K562 (cell line): ENCODE data around the gene SLAMF9. TPM values are rescaled to one million over a fixed set of nuclear protein-coding genes. Genes with fewer than 3 reads are reported as not detected.

Source experiments
- BMI1 ChIP-seq: fragments of 150-350 bp; IDR thresholded peaks from 2 replicates; pipeline ENCODE4 v1.6.1; 2014; ENCODE audit warnings: low read length
- COPS2 ChIP-seq: fragments of 450-650 bp; conservative IDR thresholded peaks from 2 replicates; pipeline ENCODE4 v1.6.1; 2016; ENCODE audit warnings: mild to moderate bottlenecking, moderate library complexity
- ETV5 ChIP-seq: sonication (generic); formaldehyde crosslinking; IDR thresholded peaks from 2 replicates; pipeline ENCODE4 v1.4.0; 2020; ENCODE audit warnings: low read depth, mild to moderate bottlenecking, missing genetic modification reagents
- HNRNPLL ChIP-seq: fragments of 200-400 bp; formaldehyde crosslinking; IDR thresholded peaks from 2 replicates; pipeline ENCODE4 v1.6.1; 2017; ENCODE audit warnings: low read length, low read depth, mild to moderate bottlenecking; ENCODE audit not compliant: poor library complexity, severe bottlenecking
- IRF2 ChIP-seq: sonication (generic); formaldehyde crosslinking; IDR thresholded peaks from 2 replicates; pipeline ENCODE4 v1.8.1; 2022; ENCODE audit warnings: mild to moderate bottlenecking, missing genetic modification reagents
- MEF2D ChIP-seq: conservative IDR thresholded peaks from 2 replicates; pipeline ENCODE4 v1.6.1; 2016; ENCODE audit warnings: low read depth, missing genetic modification characterization, missing compliant biosample characterization
- MTF1 ChIP-seq: fragments of 250-450 bp; sonication (Bioruptor Pico); IDR thresholded peaks from 2 replicates; pipeline ENCODE4 v1.9.0; 2021; ENCODE audit warnings: moderate library complexity, mild to moderate bottlenecking, inconsistent platforms, borderline replicate concordance
- NRF1 ChIP-seq, 2 experiments: fragments of 450-650 bp; IDR thresholded peaks in 1 of 2; conservative IDR thresholded peaks in 1 of 2; 2 replicates each; pipeline ENCODE4 v1.6.1; 2014; ENCODE audit warnings: mild to moderate bottlenecking in 2 of 2
- POLR2H ChIP-seq: IDR thresholded peaks from 2 replicates; pipeline ENCODE4 v1.6.1; 2016; ENCODE audit warnings: missing genetic modification characterization, low read depth, mild to moderate bottlenecking, control low read depth, missing compliant biosample characterization, moderate library complexity
- SMAD1 ChIP-seq: fragments of 150-350 bp; IDR thresholded peaks from 2 replicates; pipeline ENCODE4 v1.6.1; 2014; ENCODE audit warnings: low read length, low read depth; ENCODE audit not compliant: partially characterized antibody
- SMARCA5 ChIP-seq: fragments of 450-650 bp; IDR thresholded peaks from 2 replicates; pipeline ENCODE4 v1.6.1; 2016
- TCF7 ChIP-seq: sonication (generic); IDR thresholded peaks from 2 replicates; pipeline ENCODE4 v1.6.1; 2016; ENCODE audit warnings: antibody characterized with exemption, borderline replicate concordance
- ZC3H4 ChIP-seq: sonication (generic); formaldehyde crosslinking; IDR thresholded peaks from 2 replicates; pipeline ENCODE4 v1.9.0; 2021; ENCODE audit warnings: missing genetic modification reagents, borderline replicate concordance
- polyA plus RNA-seq, 8 experiments: library from polyadenylated mRNA; depleted of rRNA in 4 of 8; stranded (reverse) in 5 of 8; unstranded in 3 of 8; fragments of >200 nt; fragmentation: Nextera tagmentation in 2 of 8; fragmentation: Illumina TruSeq in 1 of 8; extraction: Ambion mirVana in 2 of 8; extraction: Trizol in 1 of 8; gene quantifications; 2 replicates each; pipeline versions ENCODE4 v1.2.1 to v1.2.3, GENCODE V29; 2011 to 2014; ENCODE audit warnings: inconsistent platforms in 1 of 8, missing spikeins in 1 of 8
- total RNA-seq, 7 experiments: library from RNA; depleted of rRNA in 6 of 7; stranded (reverse); fragments of >200 nt in 6 of 7; fragmentation: Illumina TruSeq in 2 of 7; extraction: Trizol in 2 of 7; gene quantifications; 2 replicates each; pipeline versions ENCODE4 v1.2.1 to v1.2.3, GENCODE V29; 2011 to 2021; ENCODE audit warnings: low replicate concordance in 1 of 7
- TF ChIP-seq, protein P1 (sequence below), 2 experiments: fragments of 450-650 bp; formaldehyde crosslinking in 1 of 2; IDR thresholded peaks; 2 replicates each; pipeline versions ENCODE4 v1.4.0 to v1.6.1; 2014 to 2020; ENCODE audit warnings: mild to moderate bottlenecking in 2 of 2, borderline replicate concordance in 1 of 2, low read depth in 1 of 2
- TF ChIP-seq, protein P2 (sequence below), 2 experiments: fragments of 450-650 bp; conservative IDR thresholded peaks; 2 replicates each; pipeline ENCODE4 v1.6.1; 2017; ENCODE audit warnings: mild to moderate bottlenecking in 2 of 2, moderate library complexity in 2 of 2
- TF ChIP-seq, protein P3 (sequence below): fragments of 450-650 bp; formaldehyde crosslinking; IDR thresholded peaks from 2 replicates; pipeline ENCODE4 v1.4.0; 2022; ENCODE audit warnings: missing genetic modification characterization

SLAMF9 gene
- total and polyA plus RNA-seq, 9 of the 15 experiments (the other 6 are each of a cell fraction or from before 2014, with no cell fraction given) = 0.13 to 0.21 TPM; not detected in 7

DNA sequence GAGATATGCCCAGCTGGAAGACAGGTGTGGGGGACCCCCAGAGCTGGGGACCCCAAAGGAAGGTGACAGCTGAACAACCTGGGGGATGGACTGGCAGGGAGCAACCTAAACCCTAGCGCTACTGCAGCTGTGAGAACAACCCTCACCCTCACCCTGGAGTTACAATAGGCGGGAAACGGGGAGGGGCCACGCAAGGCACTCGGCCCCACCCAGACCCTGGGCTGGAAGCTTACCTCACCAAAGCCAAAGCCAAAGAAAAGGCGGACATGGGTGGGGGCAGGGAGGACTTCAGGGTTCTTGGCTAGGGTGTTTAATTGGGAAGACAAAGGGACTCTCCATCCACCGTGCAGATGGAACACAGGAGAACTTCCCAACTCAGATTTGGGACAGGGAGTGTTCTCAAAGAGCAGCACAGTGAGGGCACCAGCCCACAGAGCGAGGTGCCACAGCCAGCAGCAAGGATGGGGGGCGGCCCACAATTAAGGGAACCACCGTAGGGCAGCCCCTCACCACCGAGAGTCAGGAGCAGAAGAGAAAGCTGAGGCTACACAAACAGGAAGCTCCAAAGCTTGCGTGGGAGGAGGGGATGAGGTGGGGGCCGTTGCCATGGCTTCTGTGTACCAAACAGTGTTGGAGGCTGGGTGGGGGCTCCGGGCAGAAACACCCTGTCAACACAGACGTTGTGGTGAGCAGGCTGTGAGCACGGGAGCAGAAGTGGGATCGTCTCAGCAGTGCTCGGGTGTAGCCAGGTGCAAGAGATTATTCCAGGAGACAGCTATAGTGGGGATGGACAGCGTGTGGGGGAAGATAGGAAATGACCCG lies 30.6 kb downstream of the SLAMF9 start (continued):
- TF ChIP-seq COPS2 = no peak
- TF ChIP-seq IRF2 (CRISPR knock-in tag) = no peak
- TF ChIP-seq MEF2D (tag) = no peak
- TF ChIP-seq, protein P1, sequence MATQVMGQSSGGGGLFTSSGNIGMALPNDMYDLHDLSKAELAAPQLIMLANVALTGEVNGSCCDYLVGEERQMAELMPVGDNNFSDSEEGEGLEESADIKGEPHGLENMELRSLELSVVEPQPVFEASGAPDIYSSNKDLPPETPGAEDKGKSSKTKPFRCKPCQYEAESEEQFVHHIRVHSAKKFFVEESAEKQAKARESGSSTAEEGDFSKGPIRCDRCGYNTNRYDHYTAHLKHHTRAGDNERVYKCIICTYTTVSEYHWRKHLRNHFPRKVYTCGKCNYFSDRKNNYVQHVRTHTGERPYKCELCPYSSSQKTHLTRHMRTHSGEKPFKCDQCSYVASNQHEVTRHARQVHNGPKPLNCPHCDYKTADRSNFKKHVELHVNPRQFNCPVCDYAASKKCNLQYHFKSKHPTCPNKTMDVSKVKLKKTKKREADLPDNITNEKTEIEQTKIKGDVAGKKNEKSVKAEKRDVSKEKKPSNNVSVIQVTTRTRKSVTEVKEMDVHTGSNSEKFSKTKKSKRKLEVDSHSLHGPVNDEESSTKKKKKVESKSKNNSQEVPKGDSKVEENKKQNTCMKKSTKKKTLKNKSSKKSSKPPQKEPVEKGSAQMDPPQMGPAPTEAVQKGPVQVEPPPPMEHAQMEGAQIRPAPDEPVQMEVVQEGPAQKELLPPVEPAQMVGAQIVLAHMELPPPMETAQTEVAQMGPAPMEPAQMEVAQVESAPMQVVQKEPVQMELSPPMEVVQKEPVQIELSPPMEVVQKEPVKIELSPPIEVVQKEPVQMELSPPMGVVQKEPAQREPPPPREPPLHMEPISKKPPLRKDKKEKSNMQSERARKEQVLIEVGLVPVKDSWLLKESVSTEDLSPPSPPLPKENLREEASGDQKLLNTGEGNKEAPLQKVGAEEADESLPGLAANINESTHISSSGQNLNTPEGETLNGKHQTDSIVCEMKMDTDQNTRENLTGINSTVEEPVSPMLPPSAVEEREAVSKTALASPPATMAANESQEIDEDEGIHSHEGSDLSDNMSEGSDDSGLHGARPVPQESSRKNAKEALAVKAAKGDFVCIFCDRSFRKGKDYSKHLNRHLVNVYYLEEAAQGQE (IDR thresholded peaks at IDR 0.05; ENCODE audit: borderline replicate concordance) = no peak
- TF ChIP-seq, protein P1 (CRISPR knock-in tag; IDR thresholded peaks at IDR 0.05; ENCODE audit: low read depth) = 0 out of 2 replicates have a peak, but pooled peaks have one; percentile 35
- no peak for TF ChIP-seq MTF1 (CRISPR knock-in tag)
- TF ChIP-seq SMARCA5 = peak; percentile 23; the same call in 1 of the 2 replicates
- TF ChIP-seq, protein P2, sequence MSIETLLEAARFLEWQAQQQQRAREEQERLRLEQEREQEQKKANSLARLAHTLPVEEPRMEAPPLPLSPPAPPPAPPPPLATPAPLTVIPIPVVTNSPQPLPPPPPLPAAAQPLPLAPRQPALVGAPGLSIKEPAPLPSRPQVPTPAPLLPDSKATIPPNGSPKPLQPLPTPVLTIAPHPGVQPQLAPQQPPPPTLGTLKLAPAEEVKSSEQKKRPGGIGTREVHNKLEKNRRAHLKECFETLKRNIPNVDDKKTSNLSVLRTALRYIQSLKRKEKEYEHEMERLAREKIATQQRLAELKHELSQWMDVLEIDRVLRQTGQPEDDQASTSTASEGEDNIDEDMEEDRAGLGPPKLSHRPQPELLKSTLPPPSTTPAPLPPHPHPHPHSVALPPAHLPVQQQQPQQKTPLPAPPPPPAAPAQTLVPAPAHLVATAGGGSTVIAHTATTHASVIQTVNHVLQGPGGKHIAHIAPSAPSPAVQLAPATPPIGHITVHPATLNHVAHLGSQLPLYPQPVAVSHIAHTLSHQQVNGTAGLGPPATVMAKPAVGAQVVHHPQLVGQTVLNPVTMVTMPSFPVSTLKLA (conservative IDR thresholded peaks at IDR 0.05) = peak in 1 of 2 experiments; percentile 60; a peak in 2 of 4 replicates
- peak; percentile 33 for TF ChIP-seq HNRNPLL
- TF ChIP-seq BMI1 = peak; percentile 79
- TF ChIP-seq SMAD1 = peak; percentile 40
- TF ChIP-seq NRF1 (conservative IDR thresholded peaks at IDR 0.05 in 1 of 2, IDR thresholded peaks at IDR 0.05 in 1 of 2) = peak in 1 of 2 experiments; percentile 40; a peak in 2 of 4 replicates
- TF ChIP-seq POLR2H (tag) = peak; percentile 53
- TF ChIP-seq TCF7 = 0 out of 2 replicates have a peak, but pooled peaks have one; percentile 33
- peak; percentile 91 for TF ChIP-seq ZC3H4 (CRISPR knock-in tag)
- TF ChIP-seq, protein P3, sequence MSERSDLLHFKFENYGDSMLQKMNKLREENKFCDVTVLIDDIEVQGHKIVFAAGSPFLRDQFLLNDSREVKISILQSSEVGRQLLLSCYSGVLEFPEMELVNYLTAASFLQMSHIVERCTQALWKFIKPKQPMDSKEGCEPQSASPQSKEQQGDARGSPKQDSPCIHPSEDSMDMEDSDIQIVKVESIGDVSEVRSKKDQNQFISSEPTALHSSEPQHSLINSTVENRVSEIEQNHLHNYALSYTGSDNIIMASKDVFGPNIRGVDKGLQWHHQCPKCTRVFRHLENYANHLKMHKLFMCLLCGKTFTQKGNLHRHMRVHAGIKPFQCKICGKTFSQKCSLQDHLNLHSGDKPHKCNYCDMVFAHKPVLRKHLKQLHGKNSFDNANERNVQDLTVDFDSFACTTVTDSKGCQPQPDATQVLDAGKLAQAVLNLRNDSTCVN (CRISPR knock-in tag) = 0 out of 2 replicates have a peak, but pooled peaks have one; percentile 62
- peak; percentile 66; the same call in 1 of the 2 replicates for TF ChIP-seq ETV5 (CRISPR knock-in tag)
